Upper lobe of right lung (tissue), 1 donor: ENCODE measurements around the gene TIE1. TPM values are rescaled to one million over a fixed set of nuclear protein-coding genes. Genes with fewer than 3 reads are reported as not detected.
A peak's percentile ranks its signal among the peaks of the same experiment; 100 is the strongest.

Experiments
- ATAC-seq: fragments of 200-7000 bp; cut with Tn5 transposase; one replicate; pipeline ENCODE4 v1.9.1; 2020; ENCODE audit warnings: mild to moderate bottlenecking, moderate library complexity
- DNase-seq: peaks from one replicate; pipeline ENCODE4 v3.0.0-alpha.2; 2020
- H3K27ac ChIP-seq: fragments of 200-600 bp; one replicate; pipeline ENCODE4 v1.8.0; 2022
- H3K27me3 ChIP-seq: fragments of 200-600 bp; one replicate; pipeline ENCODE4 v1.8.0; 2022; ENCODE audit warnings: mild to moderate bottlenecking
- H3K36me3 ChIP-seq: fragments of 200-600 bp; one replicate; pipeline ENCODE4 v1.8.0; 2022
- H3K4me1 ChIP-seq: fragments of 200-600 bp; one replicate; pipeline ENCODE4 v1.8.0; 2022
- H3K4me3 ChIP-seq: fragments of 200-600 bp; one replicate; pipeline ENCODE4 v1.8.0; 2022; ENCODE audit warnings: mild to moderate bottlenecking
- H3K9me3 ChIP-seq: fragments of 200-600 bp; one replicate; pipeline ENCODE4 v1.8.0; 2022
- CTCF ChIP-seq: fragments of 200-600 bp; IDR thresholded peaks from one replicate; pipeline ENCODE4 v1.8.0; 2022; ENCODE audit warnings: antibody characterized with exemption
- intact Hi-C: fragments of 100-400 bp; cut with DNase I; formaldehyde crosslinking; loops from one replicate; pipeline ENCODE4 v1.11.0; 2022
- long read RNA-seq: library from polyadenylated mRNA; unstranded; transcript quantifications from one replicate; pipeline ENCODE4 v2.0.0, GENCODE V29; 2021
- total RNA-seq: library from RNA; stranded (reverse); fragmentation: NEBNext Ultra II Directional; extraction: Animal tissue kit (Norgen Biotek cat#: 25700); gene quantifications from one replicate; pipeline ENCODE4 v1.2.1, GENCODE V29; 2021
- donor health status: DM: no; HTN: yes; CAD: no; lungs with severe emphysema.

Gene TIE1
- total RNA-seq = 59.4 TPM
- long read RNA-seq, transcript TIE1-201 (23 exons, 3,882 nt) = major isoform, 74 of 182 reads
- long read RNA-seq, partial matches to known transcripts = 59 of 182 reads
- long read RNA-seq, other reads (novel, unspliced or antisense) = 49 of 182 reads

GRCh38 chr1:43300378-43301094, at the start of gene TIE1:
TIE1 (plus strand) TSS chr1:43300982; CDS start chr1:43301072, 90 bp downstream.
- Histone ChIP-seq H3K27ac (peak within 1 kb of the TSS; percentile 51), H3K9me3 (no peaks in the 10 kb centered on the region), H3K27me3 (no peaks in the 10 kb centered on the region), H3K4me3 (peak within 1 kb of the TSS; percentile 48), H3K4me1 (peaks cover 33% of the 10 kb centered on the region), H3K36me3 (no peaks in the 10 kb centered on the region)
- TF ChIP-seq CTCF = no peak
- intact Hi-C loops = no loop called here
- ATAC-seq = peak; percentile 60
- no peak for DNase-seq

- Histone ChIP-seq H3K4me3 (no peak overlapping the region), H3K27ac (no peak overlapping the region), H3K9me3 (no peaks in the 10 kb centered on the region), H3K4me1 (no peaks in the 10 kb centered on the region), H3K36me3 (no peaks in the 10 kb centered on the region), H3K27me3 (no peaks in the 10 kb centered on the region)
- TF ChIP-seq CTCF = no peak
- peak; percentile 5 for DNase-seq
- no peak for ATAC-seq
- intact Hi-C loops = no loop called here
Observed at GRCh38 chr1:43251024-43251423, 49.8 kb upstream of the TIE1 start.

GRCh38 chr1:43252225-43252624, 48.6 kb upstream of the TIE1 start:
- Histone ChIP-seq H3K27me3 (no peaks in the 10 kb centered on the region), H3K36me3 (no peaks in the 10 kb centered on the region), H3K27ac (no peak overlapping the region), H3K4me1 (no peaks in the 10 kb centered on the region), H3K9me3 (no peaks in the 10 kb centered on the region), H3K4me3 (no peak overlapping the region)
- intact Hi-C loops = no loop called here
- no peak for ATAC-seq
- DNase-seq = no peak
- no peak for TF ChIP-seq CTCF

- intact Hi-C loops = no loop called here
- no peak overlapping the region for H3K27ac ChIP-seq
- no peaks in the 10 kb centered on the region for H3K4me1 ChIP-seq
- no peak overlapping the region for H3K4me3 ChIP-seq
- no peaks in the 10 kb centered on the region for H3K27me3 ChIP-seq
- DNase-seq (peak; percentile 46), ATAC-seq (no peak)
- H3K36me3 ChIP-seq = no peaks in the 10 kb centered on the region
- no peak for TF ChIP-seq CTCF
- no peaks in the 10 kb centered on the region for H3K9me3 ChIP-seq
Observed at GRCh38 chr1:43253173-43253572, 47.6 kb upstream of the TIE1 start.

GRCh38 chr1:43253876-43254275, 46.9 kb upstream of the TIE1 start:
- H3K36me3 ChIP-seq = no peaks in the 10 kb centered on the region
- DNase-seq (peak; percentile 42), ATAC-seq (no peak)
- H3K9me3 ChIP-seq = no peaks in the 10 kb centered on the region
- intact Hi-C loops = no loop called here
- no peaks in the 10 kb centered on the region for H3K4me1 ChIP-seq
- H3K27ac ChIP-seq = no peak overlapping the region
- H3K4me3 ChIP-seq = no peak overlapping the region
- TF ChIP-seq CTCF = no peak
- H3K27me3 ChIP-seq = no peaks in the 10 kb centered on the region
